ENCODE measurements around the gene TRAIP. TPM values are rescaled to one million over a fixed set of nuclear protein-coding genes. Genes with fewer than 3 reads are reported as not detected.

TRAIP gene
- total RNA-seq, 4 donors from 2014 or later, result 0.84 to 1.4 (median 1.3) TPM; not detected in 1

GRCh38 chr3:49799761-49800160, 56.6 kb downstream of the TRAIP start, which contains the start of gene CDHR4:
Gene CDHR4, minus strand, starts transcription at chr3:49799873. Its CDS starts 61 bp downstream, at chr3:49799812.
- peak within 1 kb of the TSS in 1 of 4 donors; percentile 35 for H3K27ac ChIP-seq (replicated peaks in 1 of 4)
- H3K27me3 ChIP-seq, result peaks cover 0 to 4% (median 0%) of the 10 kb centered on the region in 4 donors
- no peak within 1 kb of the TSS for H3K4me3 ChIP-seq
- no peaks in the 10 kb centered on the region for H3K9me3 ChIP-seq
- TF ChIP-seq POLR2A (IDR thresholded peaks at IDR 0.05; ENCODE audit: low read depth) (no peak), POLR2AphosphoS5 (IDR thresholded peaks at IDR 0.05) (peak in 1 of 2 donors; percentile 5), EP300 (IDR thresholded peaks at IDR 0.05) (no peak)
- TF ChIP-seq, protein P1, sequence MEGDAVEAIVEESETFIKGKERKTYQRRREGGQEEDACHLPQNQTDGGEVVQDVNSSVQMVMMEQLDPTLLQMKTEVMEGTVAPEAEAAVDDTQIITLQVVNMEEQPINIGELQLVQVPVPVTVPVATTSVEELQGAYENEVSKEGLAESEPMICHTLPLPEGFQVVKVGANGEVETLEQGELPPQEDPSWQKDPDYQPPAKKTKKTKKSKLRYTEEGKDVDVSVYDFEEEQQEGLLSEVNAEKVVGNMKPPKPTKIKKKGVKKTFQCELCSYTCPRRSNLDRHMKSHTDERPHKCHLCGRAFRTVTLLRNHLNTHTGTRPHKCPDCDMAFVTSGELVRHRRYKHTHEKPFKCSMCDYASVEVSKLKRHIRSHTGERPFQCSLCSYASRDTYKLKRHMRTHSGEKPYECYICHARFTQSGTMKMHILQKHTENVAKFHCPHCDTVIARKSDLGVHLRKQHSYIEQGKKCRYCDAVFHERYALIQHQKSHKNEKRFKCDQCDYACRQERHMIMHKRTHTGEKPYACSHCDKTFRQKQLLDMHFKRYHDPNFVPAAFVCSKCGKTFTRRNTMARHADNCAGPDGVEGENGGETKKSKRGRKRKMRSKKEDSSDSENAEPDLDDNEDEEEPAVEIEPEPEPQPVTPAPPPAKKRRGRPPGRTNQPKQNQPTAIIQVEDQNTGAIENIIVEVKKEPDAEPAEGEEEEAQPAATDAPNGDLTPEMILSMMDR (IDR thresholded peaks at IDR 0.05), result no peak
- H3K4me1 ChIP-seq, result peaks cover 15 to 33% (median 31%) of the 10 kb centered on the region in 4 donors
- H3K36me3 ChIP-seq, result no peaks in the 10 kb centered on the region
- intact Hi-C loops (cut with DNase I), result no loop called here
- DNase-seq (ENCODE audit: extremely low spot score), result no peak
- WGBS, result 50% methylated on average over 3 of the region's 4 CpGs

GRCh38 chr3:49799105-49799504, 57.3 kb downstream of the TRAIP start:
- intact Hi-C loops (cut with DNase I), result no loop called here
- H3K4me3 ChIP-seq, result no peak overlapping the region
- H3K9me3 ChIP-seq, result no peaks in the 10 kb centered on the region
- 100% methylated on average over 1 of the region's 1 CpG for WGBS
- TF ChIP-seq EP300 (IDR thresholded peaks at IDR 0.05), result no peak
- no peak for TF ChIP-seq POLR2A (IDR thresholded peaks at IDR 0.05; ENCODE audit: low read depth)
- TF ChIP-seq, protein P1 (IDR thresholded peaks at IDR 0.05), result no peak
- TF ChIP-seq POLR2AphosphoS5 (IDR thresholded peaks at IDR 0.05), result no peak
- H3K36me3 ChIP-seq, result no peaks in the 10 kb centered on the region
- peak overlapping the region in 1 of 4 donors; percentile 35 for H3K27ac ChIP-seq (replicated peaks in 1 of 4)
- H3K27me3 ChIP-seq, result peaks cover 0 to 4% (median 0%) of the 10 kb centered on the region in 4 donors
- peaks cover 8 to 27% (median 24%) of the 10 kb centered on the region in 4 donors for H3K4me1 ChIP-seq
- DNase-seq (ENCODE audit: extremely low spot score), result no peak

- no peak for DNase-seq (ENCODE audit: extremely low spot score)
- intact Hi-C loops (cut with DNase I), result no loop called here
- H3K27me3 ChIP-seq, result no peaks in the 10 kb centered on the region
- peaks cover 3 to 13% (median 9%) of the 10 kb centered on the region in 4 donors for H3K4me1 ChIP-seq
- TF ChIP-seq POLR2A (IDR thresholded peaks at IDR 0.05; ENCODE audit: low read depth) (no peak), POLR2AphosphoS5 (IDR thresholded peaks at IDR 0.05) (no peak), EP300 (IDR thresholded peaks at IDR 0.05) (no peak)
- TF ChIP-seq, protein P1 (IDR thresholded peaks at IDR 0.05), result no peak
- no peak overlapping the region for H3K4me3 ChIP-seq
- no peaks in the 10 kb centered on the region for H3K9me3 ChIP-seq
- 91% methylated on average over 12 of the region's 24 CpGs for WGBS
- H3K36me3 ChIP-seq, result no peaks in the 10 kb centered on the region
- H3K27ac ChIP-seq (replicated peaks in 1 of 4), result no peak overlapping the region
These were observed 61.1 kb downstream of the TRAIP start for GRCh38 chr3:49794926-49795905.

GRCh38 chr3:49794431-49794830, 61.9 kb downstream of the TRAIP start:
- no peak for DNase-seq (ENCODE audit: extremely low spot score)
- TF ChIP-seq, protein P1 (IDR thresholded peaks at IDR 0.05), result no peak
- TF ChIP-seq EP300 (IDR thresholded peaks at IDR 0.05), result no peak
- TF ChIP-seq POLR2AphosphoS5 (IDR thresholded peaks at IDR 0.05), result no peak
- no peak for TF ChIP-seq POLR2A (IDR thresholded peaks at IDR 0.05; ENCODE audit: low read depth)
- WGBS, result 77% methylated on average over 4 of the region's 4 CpGs

More at GRCh38 chr3:49794431-49794830, 61.9 kb downstream of the TRAIP start:
- Histone ChIP-seq H3K9me3 (no peaks in the 10 kb centered on the region), H3K27ac (replicated peaks in 1 of 4) (no peak overlapping the region), H3K4me1 (peaks cover under 1 to 5% (median 2%) of the 10 kb centered on the region in 4 donors), H3K27me3 (no peaks in the 10 kb centered on the region), H3K4me3 (no peak overlapping the region), H3K36me3 (no peaks in the 10 kb centered on the region)
- intact Hi-C loops (cut with DNase I), result no loop called here
